Testis (tissue), 2 donors: Measurements from ENCODE around the gene KRTAP5-5.

Experiments
- POLR2A ChIP-seq: fragments of 450-650 bp; IDR thresholded peaks from one replicate; pipeline ENCODE4 v1.6.1; 2017; ENCODE audit warnings: antibody characterized with exemption, mild to moderate bottlenecking, moderate library complexity
- TF ChIP-seq, protein P1 (sequence below), 3 experiments: fragments of 450-650 bp in 2 of 3; fragments of 200-600 bp in 1 of 3; sonication (generic) in 1 of 3; IDR thresholded peaks; one replicate each; pipeline ENCODE4 v1.5.1; 2016 to 2019; ENCODE audit warnings: antibody characterized with exemption in 3 of 3, mild to moderate bottlenecking in 2 of 3, moderate library complexity in 1 of 3

DNA sequence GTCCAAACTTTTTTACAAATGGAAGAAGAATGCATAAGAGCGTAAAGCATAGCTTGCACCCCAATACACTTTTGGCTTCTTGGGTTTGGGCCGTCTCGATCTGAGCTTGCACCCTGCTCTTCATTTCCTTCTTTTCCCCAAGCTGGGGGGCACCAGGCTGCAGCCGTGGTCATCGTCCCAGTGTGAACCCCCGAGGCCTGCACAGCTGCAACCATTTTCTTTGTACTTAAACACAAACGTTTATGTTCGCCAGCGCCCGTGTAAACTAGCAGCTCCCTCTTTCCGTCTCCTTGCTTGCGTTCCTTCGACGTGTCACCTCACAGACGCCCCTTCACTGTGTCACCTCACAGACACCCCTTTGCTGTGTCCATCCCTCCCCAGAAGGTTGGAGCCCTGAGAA lies 10.1 kb downstream of the KRTAP5-5 start:
- TF ChIP-seq, protein P1, sequence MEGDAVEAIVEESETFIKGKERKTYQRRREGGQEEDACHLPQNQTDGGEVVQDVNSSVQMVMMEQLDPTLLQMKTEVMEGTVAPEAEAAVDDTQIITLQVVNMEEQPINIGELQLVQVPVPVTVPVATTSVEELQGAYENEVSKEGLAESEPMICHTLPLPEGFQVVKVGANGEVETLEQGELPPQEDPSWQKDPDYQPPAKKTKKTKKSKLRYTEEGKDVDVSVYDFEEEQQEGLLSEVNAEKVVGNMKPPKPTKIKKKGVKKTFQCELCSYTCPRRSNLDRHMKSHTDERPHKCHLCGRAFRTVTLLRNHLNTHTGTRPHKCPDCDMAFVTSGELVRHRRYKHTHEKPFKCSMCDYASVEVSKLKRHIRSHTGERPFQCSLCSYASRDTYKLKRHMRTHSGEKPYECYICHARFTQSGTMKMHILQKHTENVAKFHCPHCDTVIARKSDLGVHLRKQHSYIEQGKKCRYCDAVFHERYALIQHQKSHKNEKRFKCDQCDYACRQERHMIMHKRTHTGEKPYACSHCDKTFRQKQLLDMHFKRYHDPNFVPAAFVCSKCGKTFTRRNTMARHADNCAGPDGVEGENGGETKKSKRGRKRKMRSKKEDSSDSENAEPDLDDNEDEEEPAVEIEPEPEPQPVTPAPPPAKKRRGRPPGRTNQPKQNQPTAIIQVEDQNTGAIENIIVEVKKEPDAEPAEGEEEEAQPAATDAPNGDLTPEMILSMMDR (IDR thresholded peaks at IDR 0.05), result no peak
- no peak for TF ChIP-seq POLR2A
